HepG2 (cell line): ENCODE measurements around the gene OAT. TPM values are rescaled to one million over a fixed set of nuclear protein-coding genes. Genes with fewer than 3 reads are reported as not detected.

ENCODE experiments used
- ATAC-seq: fragments of 200-7000 bp; cut with Tn5 transposase; 3 replicates; pipeline ENCODE4 v1.9.1; 2020; ENCODE audit warnings: mild to moderate bottlenecking, moderate library complexity
- BruUV-seq: library from RNA; stranded (reverse); fragments of 400-500 nt; replicated peaks from 2 replicates; lab custom pipeline; 2021; lab: Mats Ljungman, UMichigan
- CTCF ChIA-PET: fragments of 300-600 bp; formaldehyde crosslinking; extraction: SDS; loops from one replicate; lab custom pipeline; 2021; ENCODE audit warnings: low total read pairs, inconsistent platforms, low intra/inter-chr PET ratio; lab: Yijun Ruan, JAX
- POLR2A ChIA-PET: fragments of 350-600 bp; sonication (Branson Sonifier 250); formaldehyde crosslinking; loops from one replicate; lab custom pipeline; 2020; ENCODE audit warnings: antibody characterized with exemption, inconsistent platforms; lab: Yijun Ruan, JAX
- DNase-seq: peaks from one replicate; pipeline ENCODE4 v3.0.0-alpha.2; 2015; ENCODE audit warnings: low spot score
- FAIRE-seq: peaks from 3 replicates; lab custom pipeline; 2011; peaks lifted over from hg19 to GRCh38; lab: Jason Lieb, UNC
- H2AFZ ChIP-seq: one replicate; pipeline ENCODE4 v1.6.1; 2011; ENCODE audit warnings: low read length, inconsistent platforms
- H3K27ac ChIP-seq: fragments of 300-600 bp; 3 replicates; pipeline ENCODE4 v1.8.0; 2011; ENCODE audit warnings: mixed run types, mild to moderate bottlenecking, mixed read lengths, low read length, inconsistent platforms; ENCODE audit not compliant: insufficient read depth; ENCODE audit errors: extremely low read length
- H3K27me3 ChIP-seq, 2 experiments: fragments of 200-600 bp in 1 of 2; 2 replicates in 1 of 2; 3 replicates in 1 of 2; pipeline versions ENCODE4 v1.6.0 to v1.8.0; 2011; ENCODE audit warnings: low read length in 2 of 2, mild to moderate bottlenecking in 2 of 2, moderate library complexity in 2 of 2, inconsistent platforms in 1 of 2; ENCODE audit not compliant: insufficient read depth in 2 of 2, control insufficient read depth in 1 of 2
- H3K36me3 ChIP-seq, 2 experiments: fragments of 200-600 bp in 1 of 2; replicated peaks in 1 of 2; 2 replicates in 1 of 2; 3 replicates in 1 of 2; pipeline versions ENCODE4 v1.5.1 to v1.8.0; 2011; ENCODE audit warnings: low read length in 2 of 2, inconsistent platforms in 1 of 2; ENCODE audit not compliant: insufficient read depth in 2 of 2, control insufficient read depth in 1 of 2
- H3K4me1 ChIP-seq: 2 replicates; pipeline ENCODE4 v1.5.1; 2012; ENCODE audit warnings: low read length, inconsistent platforms; ENCODE audit not compliant: insufficient read depth
- H3K4me2 ChIP-seq: 2 replicates; pipeline ENCODE4 v1.6.0; 2011; ENCODE audit warnings: low read depth, low read length, inconsistent platforms
- H3K4me3 ChIP-seq, 3 experiments: fragments of 200-600 bp in 1 of 3; sonication (generic), shearing (Covaris generic) in 1 of 3; replicated peaks in 1 of 3; 2 replicates each; pipeline ENCODE4 v1.5.1; 2011 to 2016; ENCODE audit warnings: low read length in 3 of 3, inconsistent platforms in 2 of 3, low read depth in 2 of 3, mild to moderate bottlenecking in 2 of 3, control low read depth in 1 of 3, mixed read lengths in 1 of 3; ENCODE audit not compliant: insufficient read depth in 1 of 3
- H3K79me2 ChIP-seq: one replicate; pipeline ENCODE4 v1.6.1; 2011; ENCODE audit warnings: low read length, inconsistent platforms; ENCODE audit not compliant: insufficient read depth
- H3K9ac ChIP-seq: 2 replicates; pipeline ENCODE4 v1.6.0; 2011; ENCODE audit warnings: mild to moderate bottlenecking, low read depth, low read length, inconsistent platforms; ENCODE audit not compliant: insufficient read depth
- H3K9me3 ChIP-seq: 2 replicates; pipeline ENCODE4 v1.5.1; 2012; ENCODE audit warnings: mild to moderate bottlenecking, low read length
- H4K20me1 ChIP-seq: 2 replicates; pipeline ENCODE4 v1.6.0; 2011; ENCODE audit warnings: inconsistent platforms, mild to moderate bottlenecking, low read length, moderate library complexity; ENCODE audit not compliant: insufficient read depth
- KLF11 ChIP-seq: IDR thresholded peaks from 2 replicates; pipeline ENCODE4 v1.6.1; 2016; ENCODE audit warnings: missing compliant biosample characterization
- MTA1 ChIP-seq: sonication (generic); formaldehyde crosslinking; IDR thresholded peaks from 2 replicates; pipeline ENCODE4 v1.4.0; 2020; ENCODE audit warnings: missing genetic modification reagents, mild to moderate bottlenecking, borderline replicate concordance
- PPARG ChIP-seq: conservative IDR thresholded peaks from 2 replicates; pipeline ENCODE4 v1.6.1; 2016; ENCODE audit warnings: missing biosample characterization, missing genetic modification reagents
- SOX5 ChIP-seq: IDR thresholded peaks from 2 replicates; pipeline ENCODE4 v1.6.1; 2016; ENCODE audit warnings: borderline replicate concordance
- ZFP37 ChIP-seq: sonication (generic); formaldehyde crosslinking; IDR thresholded peaks from 2 replicates; pipeline ENCODE4 v1.4.0; 2020; ENCODE audit warnings: missing genetic modification reagents, borderline replicate concordance
- ZNF615 ChIP-seq: sonication (generic); formaldehyde crosslinking; IDR thresholded peaks from 2 replicates; pipeline ENCODE4 v1.5.0; 2020; ENCODE audit warnings: mild to moderate bottlenecking, missing genetic modification reagents, borderline replicate concordance
- WGBS: methylation state at CpG from one replicate; pipeline ENCODE4 v1.1.6; 2017; ENCODE audit warnings: low lambda C conversion rate; 5-methylcytosine and 5-hydroxymethylcytosine counted together
- in situ Hi-C: cut with HindIII; loops from 2 replicates; pipeline ENCODE4 v1.10.0; 2017; ENCODE audit warnings: low pct_unique_long_range_greater_than_20kb; ENCODE audit not compliant: extremely low pct_ligation_motif_present
- intact Hi-C: fragments of 100-400 bp; cut with micrococcal nuclease; formaldehyde crosslinking; loops from one replicate; pipeline ENCODE4 v1.10.0; 2022; ENCODE audit not compliant: unreplicated experiment
- polyA plus RNA-seq, 8 experiments: library from polyadenylated mRNA; depleted of rRNA in 3 of 8; stranded (reverse) in 7 of 8; unstranded in 1 of 8; fragments of >200 nt; fragmentation: Illumina TruSeq in 4 of 8; extraction: Trizol in 4 of 8; gene quantifications; 2 replicates each; pipeline versions ENCODE4 v1.2.1 to v1.2.3, GENCODE V29; 2011 to 2016; ENCODE audit warnings: low read depth in 4 of 8, missing spikeins in 1 of 8, mixed read lengths in 1 of 8; ENCODE audit not compliant: insufficient read depth in 1 of 8
- total RNA-seq, 5 experiments: library from RNA; depleted of rRNA; stranded (reverse); fragments of >200 nt; fragmentation: Illumina TruSeq; extraction: Trizol; gene quantifications; 2 replicates each; pipeline ENCODE4 v1.2.3, GENCODE V29; 2016; ENCODE audit warnings: low read depth in 1 of 5

OAT gene
- total and polyA plus RNA-seq, 2 of the 13 experiments (the other 11 are each of a cell fraction or from before 2014, with no cell fraction given) = 87.8 to 96.7 TPM

GRCh38 chr10:124369066-124369465, 49.7 kb downstream of the OAT start:
- TF ChIP-seq KLF11 = no peak
- no peak for TF ChIP-seq ZNF615
- no peak for TF ChIP-seq SOX5
- no peak for TF ChIP-seq MTA1 (CRISPR knock-in tag)
- no peaks in the 10 kb centered on the region for H3K4me1 ChIP-seq
- no peaks in the 10 kb centered on the region for H3K79me2 ChIP-seq
- FAIRE-seq (no peak), ATAC-seq (no peak), DNase-seq (no peak)
- H3K9me3 ChIP-seq = no peaks in the 10 kb centered on the region
- in situ Hi-C loops (no loop called here), intact Hi-C loops (no loop called here)
- H3K36me3 ChIP-seq = no peaks in the 10 kb centered on the region
- H3K4me3 ChIP-seq = no peak overlapping the region
- WGBS = 68% methylated on average over 3 of the region's 4 CpGs
- no TSS peak for BruUV-seq
- no peak overlapping the region for H3K27ac ChIP-seq
- H3K9ac ChIP-seq = no peak overlapping the region
- no peak overlapping the region for H2AFZ ChIP-seq
- H3K27me3 ChIP-seq = peaks cover 9 to 59% of the 10 kb centered on the region in 2 experiments
- CTCF ChIA-PET = no interaction called here
- POLR2A ChIA-PET = no interaction called here
- no peaks in the 10 kb centered on the region for H4K20me1 ChIP-seq
- no peak overlapping the region for H3K4me2 ChIP-seq

DNA sequence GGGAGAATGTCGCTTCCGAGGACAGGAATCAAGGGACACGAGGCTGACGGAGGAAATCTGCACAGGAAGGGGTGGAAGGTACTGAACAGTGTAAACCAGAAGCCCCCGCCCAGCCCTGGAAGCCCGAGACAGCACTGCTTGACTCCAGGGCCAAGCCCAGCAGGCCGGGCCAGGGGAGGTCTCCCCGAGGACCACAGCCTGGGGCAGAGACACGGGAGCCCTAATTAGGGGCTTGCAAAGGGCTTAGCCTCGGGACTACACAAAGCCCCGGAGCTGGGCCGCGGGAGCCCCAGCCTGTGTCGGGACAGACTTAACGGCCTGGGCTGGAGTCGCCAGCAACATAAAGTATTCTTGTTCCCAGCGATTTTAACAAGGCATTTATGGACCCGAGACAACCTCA, 50.8 kb downstream of the OAT start:
- no peaks in the 10 kb centered on the region for H3K79me2 ChIP-seq
- FAIRE-seq = no peak
- no peak overlapping the region for H2AFZ ChIP-seq
- no peak overlapping the region for H3K4me2 ChIP-seq
- no peaks in the 10 kb centered on the region for H4K20me1 ChIP-seq
- intact Hi-C loops (no loop called here), in situ Hi-C loops (no loop called here)
- DNase-seq = no peak
- no peaks in the 10 kb centered on the region for H3K9me3 ChIP-seq
- H3K27me3 ChIP-seq = peaks cover 9 to 61% of the 10 kb centered on the region in 2 experiments
- no peak for TF ChIP-seq PPARG (CRISPR knock-in tag)
- no peak for TF ChIP-seq ZFP37 (CRISPR knock-in tag)
- ATAC-seq = no peak
- 50% methylated on average over 14 of the region's 18 CpGs for WGBS
- no peak overlapping the region for H3K4me3 ChIP-seq
- no peaks in the 10 kb centered on the region; a peak in 1 of 5 replicates for H3K36me3 ChIP-seq
- H3K9ac ChIP-seq = no peak overlapping the region
- no peak overlapping the region for H3K27ac ChIP-seq
- H3K4me1 ChIP-seq = no peaks in the 10 kb centered on the region
- ChIA-PET CTCF (no interaction called here), POLR2A (no interaction called here)
- no TSS peak for BruUV-seq
